HepG2 (cell line): Measurements from ENCODE around the gene TMEM167B. TPM values are rescaled to one million over a fixed set of nuclear protein-coding genes. Genes with fewer than 3 reads are reported as not detected.

Source experiments
- AGO2 ChIP-seq: fragments of 200-400 bp; formaldehyde crosslinking; optimal IDR thresholded peaks from 2 replicates; pipeline ENCODE3; 2017; ENCODE audit warnings: mild to moderate bottlenecking, low read depth, low read length, moderate library complexity
- DMAP1 ChIP-seq: IDR thresholded peaks from 2 replicates; pipeline ENCODE4 v1.6.1; 2016
- IKZF4 ChIP-seq: sonication (generic); formaldehyde crosslinking; IDR thresholded peaks from 2 replicates; pipeline ENCODE4 v1.5.1; 2020; ENCODE audit warnings: borderline replicate concordance, mild to moderate bottlenecking, low read depth, missing genetic modification reagents; ENCODE audit errors: not compliant biosample characterization
- ISX ChIP-seq: sonication (generic); formaldehyde crosslinking; conservative IDR thresholded peaks from 2 replicates; pipeline ENCODE4 v1.5.0; 2020; ENCODE audit warnings: missing genetic modification reagents
- MAFF ChIP-seq: IDR thresholded peaks from 2 replicates; pipeline ENCODE4 v1.6.1; 2011; ENCODE audit warnings: low read depth, low read length, improper control_type of control experiment
- MIER3 ChIP-seq: IDR thresholded peaks from 2 replicates; pipeline ENCODE4 v1.6.1; 2016; ENCODE audit warnings: missing compliant biosample characterization, borderline replicate concordance
- NFIB ChIP-seq: sonication (generic); formaldehyde crosslinking; IDR thresholded peaks from 2 replicates; pipeline ENCODE4 v1.9.0; 2021; ENCODE audit warnings: missing genetic modification reagents, mild to moderate bottlenecking, borderline replicate concordance
- NFRKB ChIP-seq: fragments of 450-650 bp; IDR thresholded peaks from 2 replicates; pipeline ENCODE4 v1.6.1; 2017
- NFYB ChIP-seq: sonication (generic); formaldehyde crosslinking; IDR thresholded peaks from 2 replicates; pipeline ENCODE4 v1.4.0; 2020; ENCODE audit warnings: missing genetic modification reagents
- RCOR2 ChIP-seq: IDR thresholded peaks from 2 replicates; pipeline ENCODE4 v1.6.1; 2016; ENCODE audit warnings: missing biosample characterization, missing genetic modification reagents
- REXO4 ChIP-seq: sonication (generic); formaldehyde crosslinking; IDR thresholded peaks from 2 replicates; pipeline ENCODE4 v1.8.0; 2022; ENCODE audit warnings: missing genetic modification reagents, mild to moderate bottlenecking, borderline replicate concordance
- RXRB ChIP-seq: IDR thresholded peaks from 2 replicates; pipeline ENCODE4 v1.6.1; 2016; ENCODE audit warnings: borderline replicate concordance, missing genetic modification reagents, missing compliant biosample characterization
- SIN3B ChIP-seq: fragments of 150-350 bp; IDR thresholded peaks from 2 replicates; pipeline ENCODE4 v1.6.1; 2014; ENCODE audit warnings: low read length
- ZBTB1 ChIP-seq: sonication (generic); formaldehyde crosslinking; IDR thresholded peaks from 2 replicates; pipeline ENCODE4 v1.4.0; 2020; ENCODE audit warnings: missing genetic modification reagents, borderline replicate concordance
- ZKSCAN5 ChIP-seq: sonication (generic); formaldehyde crosslinking; IDR thresholded peaks from 2 replicates; pipeline ENCODE4 v1.5.1; 2020; ENCODE audit warnings: mild to moderate bottlenecking, missing genetic modification reagents
- ZNF121 ChIP-seq: sonication (generic); formaldehyde crosslinking; IDR thresholded peaks from 2 replicates; pipeline ENCODE4 v1.5.0; 2020; ENCODE audit warnings: mild to moderate bottlenecking, missing genetic modification reagents
- ZNF558 ChIP-seq: sonication (generic); formaldehyde crosslinking; IDR thresholded peaks from 2 replicates; pipeline ENCODE4 v1.9.0; 2022; ENCODE audit warnings: mild to moderate bottlenecking, missing genetic modification reagents, borderline replicate concordance
- polyA plus RNA-seq, 8 experiments: library from polyadenylated mRNA; depleted of rRNA in 3 of 8; stranded (reverse) in 7 of 8; unstranded in 1 of 8; fragments of >200 nt; fragmentation: Illumina TruSeq in 4 of 8; extraction: Trizol in 4 of 8; gene quantifications; 2 replicates each; pipeline versions ENCODE4 v1.2.1 to v1.2.3, GENCODE V29; 2011 to 2016; ENCODE audit warnings: low read depth in 4 of 8, missing spikeins in 1 of 8, mixed read lengths in 1 of 8; ENCODE audit not compliant: insufficient read depth in 1 of 8
- total RNA-seq, 5 experiments: library from RNA; depleted of rRNA; stranded (reverse); fragments of >200 nt; fragmentation: Illumina TruSeq; extraction: Trizol; gene quantifications; 2 replicates each; pipeline ENCODE4 v1.2.3, GENCODE V29; 2016; ENCODE audit warnings: low read depth in 1 of 5
- TF ChIP-seq, protein P1 (sequence below): sonication (generic); formaldehyde crosslinking; IDR thresholded peaks from 2 replicates; pipeline ENCODE4 v1.5.1; 2020; ENCODE audit warnings: mild to moderate bottlenecking, missing genetic modification reagents, moderate library complexity
- TF ChIP-seq, protein P2 (sequence below): sonication (generic); formaldehyde crosslinking; IDR thresholded peaks from 2 replicates; pipeline ENCODE4 v1.5.0; 2020; ENCODE audit warnings: mild to moderate bottlenecking, missing genetic modification reagents
- TF ChIP-seq, protein P3 (sequence below): sonication (generic); formaldehyde crosslinking; IDR thresholded peaks from 2 replicates; pipeline ENCODE4 v1.4.0; 2020; ENCODE audit warnings: missing genetic modification reagents
- TF ChIP-seq, protein P4 (sequence below): sonication (generic); formaldehyde crosslinking; conservative IDR thresholded peaks from 2 replicates; pipeline ENCODE4 v1.4.0; 2020; ENCODE audit warnings: missing genetic modification reagents

The TMEM167B gene
- total and polyA plus RNA-seq, 2 of the 13 experiments (the other 11 are each of a cell fraction or from before 2014, with no cell fraction given): 9.5 to 22.4 TPM

DNA sequence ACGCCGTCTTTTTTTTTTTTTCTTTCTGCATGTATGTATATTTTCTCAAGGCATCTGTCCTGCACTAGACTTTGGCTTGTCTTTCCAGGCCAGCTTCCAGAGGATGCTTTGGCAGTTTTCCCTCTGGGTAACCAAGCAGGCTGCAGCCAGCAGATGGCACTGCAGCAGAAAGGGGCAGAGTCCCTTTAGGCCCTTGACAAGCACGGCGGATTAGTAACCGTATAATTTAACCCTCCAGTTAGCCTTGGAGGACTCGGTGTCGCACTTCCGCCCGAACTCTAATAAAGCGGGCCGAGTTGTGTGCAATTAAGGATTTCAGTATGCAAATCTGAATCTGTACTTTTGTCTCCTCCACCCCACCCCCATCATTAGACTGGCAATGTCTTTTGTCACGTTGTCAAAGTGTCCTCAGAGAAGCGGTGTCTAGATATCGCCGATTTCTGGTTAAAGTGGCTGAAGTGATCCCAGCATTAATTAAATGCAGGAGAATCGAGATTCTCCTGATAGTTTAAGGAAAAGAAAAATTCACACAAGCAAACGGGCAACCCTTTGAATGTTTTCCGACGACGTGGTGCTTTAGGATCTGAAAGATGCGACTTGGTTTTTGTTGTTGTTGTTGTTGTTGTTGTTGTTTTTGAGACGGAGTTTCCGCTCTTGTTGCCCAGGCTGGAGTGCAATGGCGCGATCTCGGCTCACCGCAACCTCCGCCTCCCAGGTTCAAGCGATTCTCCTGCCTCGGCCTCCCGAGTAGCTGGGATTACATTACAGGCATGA is 1.1 kb upstream of the TMEM167B start (continued):
- TF ChIP-seq, protein P1, sequence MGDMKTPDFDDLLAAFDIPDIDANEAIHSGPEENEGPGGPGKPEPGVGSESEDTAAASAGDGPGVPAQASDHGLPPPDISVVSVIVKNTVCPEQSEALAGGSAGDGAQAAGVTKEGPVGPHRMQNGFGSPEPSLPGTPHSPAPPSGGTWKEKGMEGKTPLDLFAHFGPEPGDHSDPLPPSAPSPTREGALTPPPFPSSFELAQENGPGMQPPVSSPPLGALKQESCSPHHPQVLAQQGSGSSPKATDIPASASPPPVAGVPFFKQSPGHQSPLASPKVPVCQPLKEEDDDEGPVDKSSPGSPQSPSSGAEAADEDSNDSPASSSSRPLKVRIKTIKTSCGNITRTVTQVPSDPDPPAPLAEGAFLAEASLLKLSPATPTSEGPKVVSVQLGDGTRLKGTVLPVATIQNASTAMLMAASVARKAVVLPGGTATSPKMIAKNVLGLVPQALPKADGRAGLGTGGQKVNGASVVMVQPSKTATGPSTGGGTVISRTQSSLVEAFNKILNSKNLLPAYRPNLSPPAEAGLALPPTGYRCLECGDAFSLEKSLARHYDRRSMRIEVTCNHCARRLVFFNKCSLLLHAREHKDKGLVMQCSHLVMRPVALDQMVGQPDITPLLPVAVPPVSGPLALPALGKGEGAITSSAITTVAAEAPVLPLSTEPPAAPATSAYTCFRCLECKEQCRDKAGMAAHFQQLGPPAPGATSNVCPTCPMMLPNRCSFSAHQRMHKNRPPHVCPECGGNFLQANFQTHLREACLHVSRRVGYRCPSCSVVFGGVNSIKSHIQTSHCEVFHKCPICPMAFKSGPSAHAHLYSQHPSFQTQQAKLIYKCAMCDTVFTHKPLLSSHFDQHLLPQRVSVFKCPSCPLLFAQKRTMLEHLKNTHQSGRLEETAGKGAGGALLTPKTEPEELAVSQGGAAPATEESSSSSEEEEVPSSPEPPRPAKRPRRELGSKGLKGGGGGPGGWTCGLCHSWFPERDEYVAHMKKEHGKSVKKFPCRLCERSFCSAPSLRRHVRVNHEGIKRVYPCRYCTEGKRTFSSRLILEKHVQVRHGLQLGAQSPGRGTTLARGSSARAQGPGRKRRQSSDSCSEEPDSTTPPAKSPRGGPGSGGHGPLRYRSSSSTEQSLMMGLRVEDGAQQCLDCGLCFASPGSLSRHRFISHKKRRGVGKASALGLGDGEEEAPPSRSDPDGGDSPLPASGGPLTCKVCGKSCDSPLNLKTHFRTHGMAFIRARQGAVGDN (CRISPR knock-in tag): no peak; the same call in 1 of the 2 replicates
- TF ChIP-seq MIER3 (peak; percentile 45; the same call in 1 of the 2 replicates), ISX (CRISPR knock-in tag) (no peak), DMAP1 (CRISPR knock-in tag) (peak; percentile 60), AGO2 (no peak), RXRB (CRISPR knock-in tag) (peak; percentile 35; the same call in 1 of the 2 replicates), NFIB (CRISPR knock-in tag) (no peak), ZNF558 (no peak), ZNF121 (CRISPR knock-in tag) (no peak), NFYB (CRISPR knock-in tag) (0 out of 2 replicates have a peak, but pooled peaks have one; percentile 30), ZKSCAN5 (no peak), REXO4 (no peak), IKZF4 (CRISPR knock-in tag) (no peak), SIN3B (no peak), ZBTB1 (CRISPR knock-in tag) (no peak), NFRKB (no peak), MAFF (no peak), RCOR2 (CRISPR knock-in tag) (peak; percentile 77; the same call in 1 of the 2 replicates)
- TF ChIP-seq, protein P2, sequence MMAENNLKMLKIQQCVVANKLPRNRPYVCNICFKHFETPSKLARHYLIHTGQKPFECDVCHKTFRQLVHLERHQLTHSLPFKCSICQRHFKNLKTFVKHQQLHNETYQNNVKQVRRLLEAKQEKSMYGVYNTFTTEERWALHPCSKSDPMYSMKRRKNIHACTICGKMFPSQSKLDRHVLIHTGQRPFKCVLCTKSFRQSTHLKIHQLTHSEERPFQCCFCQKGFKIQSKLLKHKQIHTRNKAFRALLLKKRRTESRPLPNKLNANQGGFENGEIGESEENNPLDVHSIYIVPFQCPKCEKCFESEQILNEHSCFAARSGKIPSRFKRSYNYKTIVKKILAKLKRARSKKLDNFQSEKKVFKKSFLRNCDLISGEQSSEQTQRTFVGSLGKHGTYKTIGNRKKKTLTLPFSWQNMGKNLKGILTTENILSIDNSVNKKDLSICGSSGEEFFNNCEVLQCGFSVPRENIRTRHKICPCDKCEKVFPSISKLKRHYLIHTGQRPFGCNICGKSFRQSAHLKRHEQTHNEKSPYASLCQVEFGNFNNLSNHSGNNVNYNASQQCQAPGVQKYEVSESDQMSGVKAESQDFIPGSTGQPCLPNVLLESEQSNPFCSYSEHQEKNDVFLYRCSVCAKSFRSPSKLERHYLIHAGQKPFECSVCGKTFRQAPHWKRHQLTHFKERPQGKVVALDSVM: no peak
- TF ChIP-seq, protein P3, sequence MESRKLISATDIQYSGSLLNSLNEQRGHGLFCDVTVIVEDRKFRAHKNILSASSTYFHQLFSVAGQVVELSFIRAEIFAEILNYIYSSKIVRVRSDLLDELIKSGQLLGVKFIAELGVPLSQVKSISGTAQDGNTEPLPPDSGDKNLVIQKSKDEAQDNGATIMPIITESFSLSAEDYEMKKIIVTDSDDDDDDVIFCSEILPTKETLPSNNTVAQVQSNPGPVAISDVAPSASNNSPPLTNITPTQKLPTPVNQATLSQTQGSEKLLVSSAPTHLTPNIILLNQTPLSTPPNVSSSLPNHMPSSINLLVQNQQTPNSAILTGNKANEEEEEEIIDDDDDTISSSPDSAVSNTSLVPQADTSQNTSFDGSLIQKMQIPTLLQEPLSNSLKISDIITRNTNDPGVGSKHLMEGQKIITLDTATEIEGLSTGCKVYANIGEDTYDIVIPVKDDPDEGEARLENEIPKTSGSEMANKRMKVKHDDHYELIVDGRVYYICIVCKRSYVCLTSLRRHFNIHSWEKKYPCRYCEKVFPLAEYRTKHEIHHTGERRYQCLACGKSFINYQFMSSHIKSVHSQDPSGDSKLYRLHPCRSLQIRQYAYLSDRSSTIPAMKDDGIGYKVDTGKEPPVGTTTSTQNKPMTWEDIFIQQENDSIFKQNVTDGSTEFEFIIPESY: peak; percentile 97
- TF ChIP-seq, protein P4, sequence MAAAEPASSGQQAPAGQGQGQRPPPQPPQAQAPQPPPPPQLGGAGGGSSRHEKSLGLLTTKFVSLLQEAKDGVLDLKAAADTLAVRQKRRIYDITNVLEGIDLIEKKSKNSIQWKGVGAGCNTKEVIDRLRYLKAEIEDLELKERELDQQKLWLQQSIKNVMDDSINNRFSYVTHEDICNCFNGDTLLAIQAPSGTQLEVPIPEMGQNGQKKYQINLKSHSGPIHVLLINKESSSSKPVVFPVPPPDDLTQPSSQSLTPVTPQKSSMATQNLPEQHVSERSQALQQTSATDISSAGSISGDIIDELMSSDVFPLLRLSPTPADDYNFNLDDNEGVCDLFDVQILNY (CRISPR knock-in tag): no peak
